ENCODE data around the gene NTSR1.

The NTSR1 gene

GRCh38 chr20:62709537-62709905 lies 885 bp downstream of the NTSR1 start:
- no peak for TF ChIP-seq CTCF (IDR thresholded peaks at IDR 0.05; ENCODE audit: low read depth, low read length)
- TF ChIP-seq EZH2phosphoT487 (IDR thresholded peaks at IDR 0.05; ENCODE audit: low read depth), result no peak
- H3K4me3 ChIP-seq (ENCODE audit: low read length), result no peak overlapping the region
- no peak overlapping the region for H3K27ac ChIP-seq (ENCODE audit: low read length)
- H3K9me3 ChIP-seq (ENCODE audit: insufficient read depth, low read length), result no peaks in the 10 kb centered on the region
- H3K27me3 ChIP-seq (ENCODE audit: low read depth, low read length), result peaks cover 3% of the 10 kb centered on the region; the same call in 1 of the 2 replicates
- no peak overlapping the region for H3K4me2 ChIP-seq (ENCODE audit: low read length)
- H3K4me1 ChIP-seq (ENCODE audit: low read length), result no peaks in the 10 kb centered on the region
- no peaks in the 10 kb centered on the region for H4K20me1 ChIP-seq (ENCODE audit: insufficient read depth, low read length)
- H3K36me3 ChIP-seq (replicated peaks; ENCODE audit: low read depth, low read length), result no peaks in the 10 kb centered on the region
- H3K79me2 ChIP-seq (ENCODE audit: low read length), result no peaks in the 10 kb centered on the region
- no peak overlapping the region for H3K9ac ChIP-seq (ENCODE audit: low read length)
- H2AFZ ChIP-seq (ENCODE audit: low read depth, low read length), result no peak overlapping the region

GRCh38 chr20:62710221-62710885 lies 1.7 kb downstream of the NTSR1 start:
- Histone ChIP-seq H3K4me3 (ENCODE audit: low read length) (no peak overlapping the region), H3K4me1 (ENCODE audit: low read length) (no peaks in the 10 kb centered on the region), H4K20me1 (ENCODE audit: insufficient read depth, low read length) (no peaks in the 10 kb centered on the region), H3K9me3 (ENCODE audit: insufficient read depth, low read length) (no peaks in the 10 kb centered on the region), H3K4me2 (ENCODE audit: low read length) (no peak overlapping the region), H3K27me3 (ENCODE audit: low read depth, low read length) (peaks cover 6% of the 10 kb centered on the region; the same call in 1 of the 2 replicates), H3K9ac (ENCODE audit: low read length) (no peak overlapping the region), H3K27ac (ENCODE audit: low read length) (no peak overlapping the region), H2AFZ (ENCODE audit: low read depth, low read length) (no peak overlapping the region), H3K79me2 (ENCODE audit: low read length) (no peaks in the 10 kb centered on the region), H3K36me3 (replicated peaks; ENCODE audit: low read depth, low read length) (no peaks in the 10 kb centered on the region)
- TF ChIP-seq CTCF (IDR thresholded peaks at IDR 0.05; ENCODE audit: low read depth, low read length), result no peak
- no peak for TF ChIP-seq EZH2phosphoT487 (IDR thresholded peaks at IDR 0.05; ENCODE audit: low read depth)

DNA sequence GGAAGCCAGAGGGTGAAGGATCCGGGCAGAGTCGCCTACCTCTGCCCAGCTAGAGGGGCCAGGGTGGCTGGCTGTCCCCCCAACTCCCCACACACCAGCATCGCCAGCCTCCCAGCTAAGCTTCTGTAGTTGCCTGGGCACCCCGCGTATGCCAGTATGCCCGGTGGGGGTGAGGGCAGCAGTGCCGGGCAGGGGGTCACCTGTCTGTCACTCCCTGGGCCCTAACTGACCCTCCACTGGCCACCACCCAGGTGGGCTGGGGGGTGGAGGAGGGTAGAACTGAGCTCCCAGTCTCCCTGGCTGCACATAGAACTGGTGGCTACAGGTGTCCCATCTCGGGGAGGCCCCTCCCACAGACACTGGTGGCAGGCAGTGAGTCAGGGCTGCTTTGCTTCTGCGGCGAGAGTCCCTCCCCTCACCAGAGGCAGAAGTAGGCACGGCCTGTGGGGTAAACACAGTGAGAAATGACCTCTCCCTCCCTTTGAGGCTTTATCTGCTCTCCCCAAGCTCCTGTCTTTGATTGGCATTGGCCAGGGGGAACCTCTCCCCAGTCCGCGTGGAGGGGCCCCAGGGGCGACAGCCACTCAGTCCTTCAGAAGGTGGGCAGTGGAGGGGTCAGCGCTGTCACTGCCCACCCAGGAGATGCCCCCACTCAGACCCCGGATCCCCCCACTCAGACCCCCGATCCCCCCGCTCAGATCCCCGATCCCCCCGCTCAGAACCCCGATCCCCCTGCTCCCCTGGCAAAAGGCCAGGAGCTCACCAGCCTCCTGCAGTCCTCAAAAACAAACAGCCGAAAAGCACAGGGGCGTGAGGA lies 2.5 kb downstream of the NTSR1 start:
- no peaks in the 10 kb centered on the region for H3K36me3 ChIP-seq (replicated peaks; ENCODE audit: low read depth, low read length)
- no peaks in the 10 kb centered on the region for H3K4me1 ChIP-seq (ENCODE audit: low read length)
- no peak overlapping the region for H2AFZ ChIP-seq (ENCODE audit: low read depth, low read length)
- no peak overlapping the region for H3K4me3 ChIP-seq (ENCODE audit: low read length)
- H4K20me1 ChIP-seq (ENCODE audit: insufficient read depth, low read length), result no peaks in the 10 kb centered on the region
- H3K27me3 ChIP-seq (ENCODE audit: low read depth, low read length), result peaks cover 8% of the 10 kb centered on the region
- H3K9ac ChIP-seq (ENCODE audit: low read length), result no peak overlapping the region
- no peaks in the 10 kb centered on the region for H3K79me2 ChIP-seq (ENCODE audit: low read length)
- TF ChIP-seq EZH2phosphoT487 (IDR thresholded peaks at IDR 0.05; ENCODE audit: low read depth) (no peak), CTCF (IDR thresholded peaks at IDR 0.05; ENCODE audit: low read depth, low read length) (no peak)
- H3K4me2 ChIP-seq (ENCODE audit: low read length), result no peak overlapping the region
- H3K9me3 ChIP-seq (ENCODE audit: insufficient read depth, low read length), result no peaks in the 10 kb centered on the region
- H3K27ac ChIP-seq (ENCODE audit: low read length), result no peak overlapping the region

DNA sequence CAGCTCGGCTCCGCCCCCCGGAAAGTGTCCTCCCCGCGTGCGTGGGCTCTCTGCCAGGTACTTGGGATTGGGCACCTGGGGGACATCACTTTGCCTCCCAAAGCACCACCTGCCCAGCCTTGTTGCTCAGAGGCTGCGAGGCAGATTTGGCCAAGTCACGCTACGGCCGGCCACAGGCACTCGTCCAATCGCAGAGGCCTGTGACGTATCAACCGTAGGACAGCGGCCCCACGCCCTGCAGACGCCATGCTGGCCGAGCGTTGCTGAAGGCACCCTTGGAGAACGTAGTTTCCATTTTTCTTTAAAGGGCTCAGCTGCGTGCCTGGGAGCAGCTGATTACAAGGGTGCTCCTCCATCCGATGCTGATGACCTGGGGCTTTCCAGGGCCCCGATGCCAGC lies 3.1 kb downstream of the NTSR1 start:
- Histone ChIP-seq H3K27me3 (ENCODE audit: low read depth, low read length) (peaks cover 8% of the 10 kb centered on the region), H3K9ac (ENCODE audit: low read length) (no peak overlapping the region), H3K36me3 (replicated peaks; ENCODE audit: low read depth, low read length) (no peaks in the 10 kb centered on the region), H3K79me2 (ENCODE audit: low read length) (no peaks in the 10 kb centered on the region), H3K9me3 (ENCODE audit: insufficient read depth, low read length) (no peaks in the 10 kb centered on the region), H3K4me1 (ENCODE audit: low read length) (no peaks in the 10 kb centered on the region), H3K4me2 (ENCODE audit: low read length) (no peak overlapping the region), H2AFZ (ENCODE audit: low read depth, low read length) (no peak overlapping the region), H4K20me1 (ENCODE audit: insufficient read depth, low read length) (no peaks in the 10 kb centered on the region), H3K27ac (ENCODE audit: low read length) (no peak overlapping the region), H3K4me3 (ENCODE audit: low read length) (no peak overlapping the region)
- TF ChIP-seq EZH2phosphoT487 (IDR thresholded peaks at IDR 0.05; ENCODE audit: low read depth), result no peak
- no peak for TF ChIP-seq CTCF (IDR thresholded peaks at IDR 0.05; ENCODE audit: low read depth, low read length)

Data from OCI-LY3 (cell line).